Transverse colon (tissue), 4 donors: ENCODE results near the gene HPCAL1. TPM values are rescaled to one million over a fixed set of nuclear protein-coding genes. Genes with fewer than 3 reads are reported as not detected.

ENCODE experiments used
- DNase-seq: peaks from one replicate; pipeline ENCODE4 v3.0.0-alpha.2; 2019
- H3K27ac ChIP-seq, 4 donors: fragments of 200-600 bp; sonication (generic); 2 replicates each; pipeline ENCODE4 v1.5.1; 2016 to 2018; ENCODE audit warnings: inconsistent platforms in 4 of 4
- H3K27me3 ChIP-seq: fragments of 200-600 bp; sonication (generic); 2 replicates; pipeline ENCODE4 v1.5.1; 2017; ENCODE audit warnings: inconsistent platforms
- H3K36me3 ChIP-seq, 4 donors: fragments of 200-600 bp; sonication (generic); 2 replicates each; pipeline ENCODE4 v1.5.1; 2017 to 2019; ENCODE audit warnings: inconsistent platforms in 4 of 4
- H3K4me1 ChIP-seq, 4 donors: fragments of 200-600 bp; sonication (generic); 2 replicates each; pipeline ENCODE4 v1.5.1; 2017 to 2020; ENCODE audit warnings: inconsistent platforms in 4 of 4
- H3K4me3 ChIP-seq, 4 donors: fragments of 200-600 bp; sonication (generic); 1 replicate in 1 of 4; 2 replicates in 3 of 4; pipeline versions ENCODE4 v1.5.1 to v1.6.1; 2017 to 2019; ENCODE audit warnings: inconsistent platforms in 4 of 4
- H3K9me3 ChIP-seq, 2 donors: fragments of 200-600 bp; sonication (generic); 2 replicates each; pipeline ENCODE4 v1.5.1; 2017 to 2019; ENCODE audit warnings: inconsistent platforms in 2 of 2
- CTCF ChIP-seq, 5 experiments: fragments of 200-600 bp in 3 of 5; fragments of 450-650 bp in 2 of 5; sonication (generic) in 3 of 5; IDR thresholded peaks; 1 replicate in 2 of 5; 2 replicates in 3 of 5; pipeline ENCODE4 v1.5.1; 2016 to 2017; ENCODE audit warnings: antibody characterized with exemption in 5 of 5, inconsistent platforms in 3 of 5, mild to moderate bottlenecking in 2 of 5, moderate library complexity in 1 of 5
- EP300 ChIP-seq: sonication (generic); formaldehyde crosslinking; IDR thresholded peaks from one replicate; pipeline ENCODE4 v1.6.1; 2017; ENCODE audit warnings: antibody characterized with exemption, low read depth
- POLR2A ChIP-seq: fragments of 450-650 bp; IDR thresholded peaks from one replicate; pipeline ENCODE4 v1.6.1; 2016; ENCODE audit warnings: antibody characterized with exemption, mild to moderate bottlenecking, moderate library complexity
- POLR2AphosphoS5 ChIP-seq, 3 donors: sonication (generic); formaldehyde crosslinking; IDR thresholded peaks; one replicate each; pipeline ENCODE4 v1.6.1; 2016; ENCODE audit warnings: antibody characterized with exemption in 3 of 3
- WGBS, 2 donors: methylation state at CpG; one replicate each; pipeline ENCODE4 v1.1.5; 2018; ENCODE audit warnings: low coverage in 1 of 2; 5-methylcytosine and 5-hydroxymethylcytosine counted together
- in situ Hi-C, 4 donors: fragments of 200-750 bp; cut with MboI; loops; one replicate each; pipeline versions ENCODE4 v1.15.0 to v1.15.1; 2017; ENCODE audit warnings: low sequenced_read_pairs in 3 of 4, low pct_ligation_motif_present in 1 of 4, low pct_unique_long_range_greater_than_20kb in 1 of 4
- intact Hi-C: fragments of 100-400 bp; cut with DNase I; formaldehyde crosslinking; loops from one replicate; pipeline ENCODE4 v1.15.1; 2023; ENCODE audit warnings: low total_unique reads
- total RNA-seq, 4 donors: library from RNA; depleted of rRNA; stranded (reverse); fragments of >200 nt; gene quantifications; one replicate each; pipeline ENCODE4 v1.1.0, GENCODE V29; 2016

The HPCAL1 gene
- total RNA-seq, 4 donors from 2014 or later, result 88.9 to 221 (median 129) TPM

GRCh38 chr2:10346929-10347561 is 44.3 kb downstream of the HPCAL1 start:
- no peaks in the 10 kb centered on the region for H3K9me3 ChIP-seq
- no peaks in the 10 kb centered on the region for H3K36me3 ChIP-seq
- TF ChIP-seq EP300 (no peak), CTCF (IDR thresholded peaks at IDR 0.05) (no peak), POLR2AphosphoS5 (IDR thresholded peaks at IDR 0.05) (no peak), POLR2A (no peak)
- no peak for DNase-seq
- no peak overlapping the region for H3K4me3 ChIP-seq
- in situ Hi-C loops, result no loop called here
- H3K27ac ChIP-seq, result peak overlapping the region in 1 of 4 donors; percentile 8
- no peaks in the 10 kb centered on the region for H3K27me3 ChIP-seq
- 65% methylated on average over 12 of the region's 16 CpGs; no CpG with 5 or more reads in 1 of the 2 donors for WGBS, 2 donors
- peaks cover 0 to 39% (median 15%) of the 10 kb centered on the region in 4 donors for H3K4me1 ChIP-seq
- intact Hi-C loops, result no loop called here

GRCh38 chr2:10347562-10347948 is 44.9 kb downstream of the HPCAL1 start:
- in situ Hi-C loops (no loop called here), intact Hi-C loops (no loop called here)
- no peaks in the 10 kb centered on the region for H3K36me3 ChIP-seq
- no peaks in the 10 kb centered on the region for H3K27me3 ChIP-seq
- H3K4me1 ChIP-seq, result peaks cover 0 to 39% (median 15%) of the 10 kb centered on the region in 4 donors
- no peak for TF ChIP-seq CTCF (IDR thresholded peaks at IDR 0.05)
- no peak for TF ChIP-seq POLR2AphosphoS5 (IDR thresholded peaks at IDR 0.05)
- no peak for TF ChIP-seq EP300
- TF ChIP-seq POLR2A, result no peak
- no peak for DNase-seq
- H3K9me3 ChIP-seq, result no peaks in the 10 kb centered on the region
- peak overlapping the region in 1 of 4 donors; percentile 8 for H3K27ac ChIP-seq
- no peak overlapping the region for H3K4me3 ChIP-seq
- 68% methylated on average over 7 of the region's 7 CpGs; no CpG with 5 or more reads in 1 of the 2 donors for WGBS, 2 donors

- DNase-seq, result no peak
- 58 to 87% methylated on average over 6 to 7 of the region's 7 CpGs for WGBS, 2 donors
- Histone ChIP-seq H3K27me3 (no peaks in the 10 kb centered on the region), H3K27ac (no peak overlapping the region), H3K4me3 (no peak overlapping the region), H3K36me3 (no peaks in the 10 kb centered on the region), H3K9me3 (no peaks in the 10 kb centered on the region), H3K4me1 (peaks cover 0 to 39% (median 14%) of the 10 kb centered on the region in 4 donors)
- in situ Hi-C loops (no loop called here), intact Hi-C loops (no loop called here)
- TF ChIP-seq CTCF (IDR thresholded peaks at IDR 0.05) (no peak), EP300 (no peak), POLR2A (no peak), POLR2AphosphoS5 (IDR thresholded peaks at IDR 0.05) (no peak)
Observed at GRCh38 chr2:10348891-10349290, 46.2 kb downstream of the HPCAL1 start.

GRCh38 chr2:10350761-10351160 is 48.1 kb downstream of the HPCAL1 start:
- Histone ChIP-seq H3K4me3 (no peak overlapping the region), H3K9me3 (no peaks in the 10 kb centered on the region), H3K4me1 (peaks cover 0 to 22% (median 11%) of the 10 kb centered on the region in 4 donors), H3K27ac (no peak overlapping the region), H3K27me3 (no peaks in the 10 kb centered on the region), H3K36me3 (no peaks in the 10 kb centered on the region)
- in situ Hi-C loops (no loop called here), intact Hi-C loops (no loop called here)
- no peak for TF ChIP-seq POLR2A
- no peak for TF ChIP-seq CTCF (IDR thresholded peaks at IDR 0.05)
- TF ChIP-seq EP300, result no peak
- TF ChIP-seq POLR2AphosphoS5 (IDR thresholded peaks at IDR 0.05), result no peak
- WGBS, 2 donors, result 58 to 63% methylated on average over 5 of the region's 5 CpGs
- no peak for DNase-seq
